H1 (cell line): ENCODE results near the gene GALNT9. TPM values are rescaled to one million over a fixed set of nuclear protein-coding genes. Genes with fewer than 3 reads are reported as not detected.

ENCODE experiments used
- CTCF ChIA-PET: fragments of 300-600 bp; sonication (Branson Sonifier 250); formaldehyde crosslinking; loops from one replicate; lab custom pipeline; 2021; ENCODE audit not compliant: partially characterized antibody; lab: Charles Lee
- POLR2A ChIA-PET: fragments of 300-600 bp; sonication (Branson Sonifier 250); formaldehyde crosslinking; loops from one replicate; lab custom pipeline; 2021; ENCODE audit warnings: inconsistent platforms; ENCODE audit not compliant: partially characterized antibody; lab: Charles Lee
- DNase-seq, 2 experiments: peaks; one replicate each; pipeline versions ENCODE4 v3.0.0 to v3.0.0-alpha.2; 2010 to 2022; ENCODE audit warnings: low spot score in 2 of 2, low read depth in 1 of 2, mixed read lengths in 1 of 2
- FAIRE-seq: peaks from 2 replicates; lab custom pipeline; 2011; peaks lifted over from hg19 to GRCh38; lab: Jason Lieb, UNC
- H2AFZ ChIP-seq: 2 replicates; pipeline ENCODE4 v1.8.1; 2012; ENCODE audit warnings: low read length, inconsistent platforms
- H2AK5ac ChIP-seq: 2 replicates; pipeline ENCODE4 v1.6.1; 2013; ENCODE audit warnings: low read depth, low read length
- H2BK120ac ChIP-seq: replicated peaks from 2 replicates; pipeline ENCODE3; 2013; ENCODE audit warnings: low read depth, low read length, inconsistent platforms
- H2BK12ac ChIP-seq: 2 replicates; pipeline ENCODE4 v1.6.1; 2013; ENCODE audit warnings: low read depth, low read length
- H2BK15ac ChIP-seq: 2 replicates; pipeline ENCODE4 v1.6.1; 2013; ENCODE audit warnings: low read length
- H2BK20ac ChIP-seq: 2 replicates; pipeline ENCODE4 v1.6.1; 2013; ENCODE audit warnings: low read length
- H2BK5ac ChIP-seq: 2 replicates; pipeline ENCODE4 v1.6.1; 2013; ENCODE audit warnings: low read depth, low read length
- H3K14ac ChIP-seq: 2 replicates; pipeline ENCODE4 v1.6.1; 2013; ENCODE audit warnings: inconsistent platforms; ENCODE audit not compliant: insufficient read length
- H3K18ac ChIP-seq: 2 replicates; pipeline ENCODE4 v1.6.1; 2013; ENCODE audit warnings: low read length; ENCODE audit errors: extremely low read depth
- H3K23ac ChIP-seq: 2 replicates; pipeline ENCODE4 v1.6.1; 2013; ENCODE audit warnings: inconsistent platforms; ENCODE audit not compliant: insufficient read length
- H3K23me2 ChIP-seq: 2 replicates; pipeline ENCODE4 v1.6.1; 2013; ENCODE audit warnings: low read depth, low read length
- H3K27ac ChIP-seq: 2 replicates; pipeline ENCODE4 v1.6.1; 2011; ENCODE audit warnings: low read depth, low read length, inconsistent platforms
- H3K27me3 ChIP-seq, 4 experiments: replicated peaks in 1 of 4; 1 replicate in 1 of 4; 2 replicates in 3 of 4; pipeline versions ENCODE4 v1.6.1 to v1.8.1; 2011 to 2013; ENCODE audit warnings: low read length in 3 of 4, mild to moderate bottlenecking in 3 of 4, inconsistent platforms in 2 of 4, mixed read lengths in 2 of 4, moderate library complexity in 1 of 4; ENCODE audit not compliant: control insufficient read depth in 3 of 4, insufficient read depth in 3 of 4; ENCODE audit errors: extremely low read depth in 1 of 4
- H3K36me3 ChIP-seq, 4 experiments: 2 replicates each; pipeline versions ENCODE4 v1.6.1 to v1.8.1; 2011 to 2013; ENCODE audit warnings: mild to moderate bottlenecking in 4 of 4, low read length in 3 of 4, moderate library complexity in 2 of 4, control low read depth in 1 of 4, inconsistent platforms in 1 of 4; ENCODE audit not compliant: insufficient read depth in 4 of 4, control insufficient read depth in 2 of 4
- H3K4ac ChIP-seq: replicated peaks from 2 replicates; pipeline ENCODE3; 2013; ENCODE audit warnings: low read length, low read depth, mixed read lengths, inconsistent platforms; ENCODE audit not compliant: insufficient read length
- H3K4me1 ChIP-seq, 4 experiments: replicated peaks in 1 of 4; 1 replicate in 1 of 4; 2 replicates in 3 of 4; pipeline versions ENCODE4 v1.6.1 to v1.8.1; 2011 to 2013; ENCODE audit warnings: low read length in 3 of 4, inconsistent platforms in 2 of 4, mixed read lengths in 1 of 4; ENCODE audit not compliant: insufficient read depth in 4 of 4, control insufficient read depth in 3 of 4
- H3K4me2 ChIP-seq, 2 experiments: 2 replicates each; pipeline versions ENCODE4 v1.6.1 to v1.8.1; 2011 to 2013; ENCODE audit warnings: low read depth in 2 of 2, low read length in 2 of 2, control low read depth in 1 of 2, inconsistent platforms in 1 of 2, mild to moderate bottlenecking in 1 of 2; ENCODE audit not compliant: insufficient read depth in 1 of 2
- H3K4me3 ChIP-seq, 4 experiments: fragments of 200-600, 300-600 bp in 1 of 4; sonication (generic), shearing (Covaris generic), sonication (Bioruptor Twin) in 1 of 4; 2 replicates each; pipeline versions ENCODE4 v1.5.1 to v1.8.1; 2011 to 2016; ENCODE audit warnings: low read length in 4 of 4, low read depth in 3 of 4, control low read depth in 2 of 4, inconsistent platforms in 2 of 4, mild to moderate bottlenecking in 2 of 4, mixed read lengths in 1 of 4, moderate library complexity in 1 of 4; ENCODE audit not compliant: insufficient read depth in 2 of 4; ENCODE audit errors: extremely low read depth in 1 of 4
- H3K56ac ChIP-seq: replicated peaks from 2 replicates; pipeline ENCODE3; 2013; ENCODE audit warnings: low read depth, mild to moderate bottlenecking, mixed read lengths, low read length, inconsistent platforms; ENCODE audit not compliant: insufficient read length
- H3K79me1 ChIP-seq: 2 replicates; pipeline ENCODE4 v1.6.1; 2013; ENCODE audit warnings: low read depth, low read length, control low read depth
- H3K79me2 ChIP-seq, 2 experiments: 2 replicates each; pipeline versions ENCODE4 v1.6.1 to v1.8.1; 2012 to 2013; ENCODE audit warnings: low read length in 2 of 2, mild to moderate bottlenecking in 2 of 2, inconsistent platforms in 1 of 2; ENCODE audit not compliant: insufficient read depth in 2 of 2, control insufficient read depth in 1 of 2
- H3K9ac ChIP-seq, 4 experiments: replicated peaks in 1 of 4; 1 replicate in 1 of 4; 2 replicates in 3 of 4; pipeline versions ENCODE4 v1.6.1 to v1.8.1; 2011 to 2013; ENCODE audit warnings: low read depth in 3 of 4, low read length in 3 of 4, control low read depth in 2 of 4, mild to moderate bottlenecking in 2 of 4, moderate library complexity in 2 of 4, inconsistent platforms in 1 of 4; ENCODE audit errors: extremely low read depth in 1 of 4
- H3K9me3 ChIP-seq, 2 experiments: 2 replicates each; pipeline versions ENCODE4 v1.6.1 to v1.8.1; 2012 to 2013; ENCODE audit warnings: mild to moderate bottlenecking in 2 of 2, moderate library complexity in 2 of 2, control low read depth in 1 of 2, inconsistent platforms in 1 of 2, low read depth in 1 of 2, low read length in 1 of 2, mixed read lengths in 1 of 2; ENCODE audit not compliant: insufficient read depth in 2 of 2
- H4K20me1 ChIP-seq, 2 experiments: replicated peaks in 1 of 2; 2 replicates each; pipeline versions ENCODE3 to v1.8.1; 2011 to 2013; ENCODE audit warnings: inconsistent platforms in 2 of 2, low read length in 2 of 2, mild to moderate bottlenecking in 1 of 2; ENCODE audit not compliant: insufficient read depth in 2 of 2, control insufficient read depth in 1 of 2
- H4K5ac ChIP-seq: 2 replicates; pipeline ENCODE4 v1.6.1; 2013; ENCODE audit warnings: low read length, low read depth, mixed read lengths, inconsistent platforms; ENCODE audit not compliant: insufficient read length
- H4K8ac ChIP-seq: 2 replicates; pipeline ENCODE4 v1.8.0; 2013; ENCODE audit warnings: mild to moderate bottlenecking, moderate library complexity, low read length, inconsistent platforms; ENCODE audit not compliant: insufficient read depth; ENCODE audit errors: extremely low read depth
- H4K91ac ChIP-seq: replicated peaks from 2 replicates; pipeline ENCODE3; 2013; ENCODE audit warnings: low read length, mixed read lengths, inconsistent platforms; ENCODE audit not compliant: insufficient read length
- BACH1 ChIP-seq: IDR thresholded peaks from 2 replicates; pipeline ENCODE4 v1.6.1; 2012; ENCODE audit warnings: low read length, improper control_type of control experiment
- BCL11A ChIP-seq, 2 experiments: IDR thresholded peaks; one replicate each; pipeline ENCODE4 v1.6.1; 2011; ENCODE audit warnings: low read depth in 2 of 2, low read length in 2 of 2, mild to moderate bottlenecking in 2 of 2
- MAFK ChIP-seq: IDR thresholded peaks from 2 replicates; pipeline ENCODE4 v1.6.1; 2012; ENCODE audit warnings: low read depth, mild to moderate bottlenecking, improper control_type of control experiment, low read length
- NRF1 ChIP-seq: IDR thresholded peaks from 2 replicates; pipeline ENCODE4 v1.6.1; 2011; ENCODE audit warnings: mild to moderate bottlenecking, low read depth, low read length, improper control_type of control experiment
- PHF8 ChIP-seq: fragments of 200-600 bp; sonication (generic); conservative IDR thresholded peaks from 2 replicates; pipeline ENCODE4 v1.7.1; 2012; ENCODE audit warnings: low read depth, mild to moderate bottlenecking, inconsistent platforms, low read length, moderate library complexity
- RXRA ChIP-seq: IDR thresholded peaks from 2 replicates; pipeline ENCODE4 v1.6.1; 2011; ENCODE audit warnings: low read depth, mild to moderate bottlenecking, low read length, moderate library complexity; ENCODE audit not compliant: insufficient read depth
- SAP30 ChIP-seq: fragments of 300-600 bp; sonication (generic); IDR thresholded peaks from 2 replicates; pipeline ENCODE4 v1.7.1; 2012; ENCODE audit warnings: low read length, moderate library complexity, mild to moderate bottlenecking, inconsistent platforms; ENCODE audit not compliant: insufficient read depth, insufficient replicate concordance
- SIN3A ChIP-seq, 2 experiments: IDR thresholded peaks in 1 of 2; conservative IDR thresholded peaks in 1 of 2; 2 replicates each; pipeline ENCODE4 v1.6.1; 2011 to 2012; ENCODE audit warnings: low read length in 2 of 2, improper control_type of control experiment in 1 of 2, low read depth in 1 of 2, mild to moderate bottlenecking in 1 of 2
- SIRT6 ChIP-seq: IDR thresholded peaks from one replicate; pipeline ENCODE4 v1.7.1; 2012; ENCODE audit warnings: low read length, inconsistent platforms
- SRF ChIP-seq: IDR thresholded peaks from 2 replicates; pipeline ENCODE4 v1.6.1; 2011; ENCODE audit warnings: mild to moderate bottlenecking, low read depth, low read length, moderate library complexity
- TBP ChIP-seq: IDR thresholded peaks from 2 replicates; pipeline ENCODE4 v1.6.1; 2011; ENCODE audit warnings: low read depth, low read length, improper control_type of control experiment
- WGBS, 2 experiments: shearing (Covaris generic) in 1 of 2; methylation state at CpG; one replicate each; pipeline versions ENCODE4 v1.1.6 to v1.1.7; 2013 to 2015; ENCODE audit warnings: low lambda C conversion rate in 2 of 2, mixed read lengths in 2 of 2, inconsistent platforms in 1 of 2, low coverage in 1 of 2, missing lambda C conversion rate in 1 of 2; ENCODE audit not compliant: insufficient replicate concordance in 2 of 2, insufficient coverage in 1 of 2, insufficient read length in 1 of 2; ENCODE audit errors: extremely low coverage in 1 of 2, missing lambda C conversion rate in 1 of 2; 5-methylcytosine and 5-hydroxymethylcytosine counted together
- polyA plus RNA-seq, 7 experiments: library from polyadenylated mRNA; depleted of rRNA in 3 of 7; stranded (reverse) in 5 of 7; unstranded in 2 of 7; fragments of >200 nt in 5 of 7; fragments of 200-250 nt in 2 of 7; gene quantifications; 1 replicate in 5 of 7; 2 replicates in 1 of 7; 4 replicates in 1 of 7; pipeline versions ENCODE4 v1.2.1 to v1.2.3, GENCODE V29; 2011 to 2013; ENCODE audit warnings: missing spikeins in 2 of 7, mixed read lengths in 2 of 7
- total RNA-seq: library from RNA; stranded (reverse); fragmentation: NEBNext Ultra II Directional; extraction: Animal tissue kit (Norgen Biotek cat#: 25700); gene quantifications from 2 replicates; pipeline ENCODE4 v1.2.1, GENCODE V29; 2021

Gene GALNT9
- total and polyA plus RNA-seq, 2 of the 8 experiments (the other 6 are each of a cell fraction or from before 2014, with no cell fraction given) = 2.0 to 3.6 TPM

DNA sequence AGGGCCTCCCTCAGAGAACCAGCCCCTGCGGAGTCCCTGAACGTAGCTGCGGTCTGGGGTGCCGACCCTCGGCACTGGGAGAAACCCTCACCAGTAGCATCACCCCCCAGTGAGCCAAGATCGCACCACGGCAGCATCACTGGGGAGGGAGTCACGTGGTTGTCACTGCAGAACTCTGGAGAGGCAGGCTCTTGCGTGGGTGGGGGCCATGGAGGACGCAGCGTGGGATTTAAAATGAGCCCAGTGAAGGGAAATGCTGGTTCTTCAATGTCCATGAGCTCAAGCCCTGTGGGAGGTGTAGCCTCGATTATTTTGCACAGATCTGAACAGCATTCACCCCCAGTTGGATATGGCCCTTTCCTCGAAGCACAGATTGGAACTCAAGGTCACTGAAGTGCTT, 3.9 kb upstream of the GALNT9 start:
- no peak for DNase-seq
- Histone ChIP-seq H3K36me3 (no peaks in the 10 kb centered on the region), H4K5ac (no peak overlapping the region), H3K4ac (no peak overlapping the region), H3K27me3 (peaks cover 9 to 60% (median 34%) of the 10 kb centered on the region in 4 experiments), H3K79me1 (no peaks in the 10 kb centered on the region)
- POLR2A ChIA-PET = no interaction called here
- TF ChIP-seq SRF (no peak), RXRA (no peak), BCL11A (IDR thresholded peaks at IDR 0.05; ENCODE audit: low read depth in 2 of 2, low read length in 2 of 2) (no peak), BACH1 (no peak), SIN3A (conservative IDR thresholded peaks at IDR 0.05 in 1 of 2, IDR thresholded peaks at IDR 0.05 in 1 of 2; ENCODE audit: low read depth in 1 of 2, low read length in 2 of 2) (no peak), TBP (no peak), SIRT6 (no peak), MAFK (no peak), PHF8 (no peak), NRF1 (no peak), SAP30 (no peak)
- TF ChIP-seq, all 59 proteins: peak for 0
- H2BK20ac ChIP-seq = no peak overlapping the region
- H3K9ac ChIP-seq = no peak overlapping the region
- H4K91ac ChIP-seq = no peak overlapping the region
- H2BK120ac ChIP-seq = no peak overlapping the region
- H3K18ac ChIP-seq = no peak overlapping the region
- no peak overlapping the region for H2BK5ac ChIP-seq
- FAIRE-seq = no peak
- H2AFZ ChIP-seq = no peak overlapping the region
- H3K9me3 ChIP-seq = peaks cover 0 to 2% of the 10 kb centered on the region in 2 experiments; a peak in 1 of 4 replicates
- H3K4me2 ChIP-seq = no peak overlapping the region
- H2AK5ac ChIP-seq = no peak overlapping the region
- H3K23me2 ChIP-seq = peaks cover 3% of the 10 kb centered on the region; the same call in 1 of the 2 replicates
- H3K14ac ChIP-seq = no peak overlapping the region
- H2BK15ac ChIP-seq = no peak overlapping the region
- no peak overlapping the region for H2BK12ac ChIP-seq
- no peak overlapping the region for H3K27ac ChIP-seq
- H3K4me3 ChIP-seq = no peak overlapping the region
- CTCF ChIA-PET = interaction anchor here (0.9 to 1.7 kb wide), 2 partner anchors 154 to 228 kb away, joined by 3 to 4 read pairs; no protein-coding TSS in a partner anchor
- no peak overlapping the region for H3K23ac ChIP-seq
- H4K20me1 ChIP-seq = peaks cover 1 to 10% of the 10 kb centered on the region in 2 experiments
- peaks cover 0 to 8% (median 2%) of the 10 kb centered on the region in 4 experiments; a peak in 5 of 7 replicates for H3K4me1 ChIP-seq
- H3K56ac ChIP-seq = no peak overlapping the region
- H4K8ac ChIP-seq = no peak overlapping the region
- 90% methylated on average over 13 of the region's 13 CpGs; no CpG with 5 or more reads in 1 of the 2 experiments for WGBS, 2 experiments
- no peaks in the 10 kb centered on the region for H3K79me2 ChIP-seq
